ENCODE data around the gene IL1R2. TPM values are rescaled to one million over a fixed set of nuclear protein-coding genes. Genes with fewer than 3 reads are reported as not detected.
A peak's percentile ranks its signal among the peaks of the same experiment; 100 is the strongest.

IL1R2 gene
- total RNA-seq, 4 donors from 2014 or later: 7.1 to 52.4 (median 29.9) TPM

- Histone ChIP-seq H3K4me3 (no peak overlapping the region), H3K36me3 (no peaks in the 10 kb centered on the region), H3K27ac (no peak overlapping the region), H3K27me3 (no peaks in the 10 kb centered on the region), H3K4me1 (peaks cover 4 to 11% (median 6%) of the 10 kb centered on the region in 4 donors), H3K9me3 (no peaks in the 10 kb centered on the region)
- intact Hi-C loops (cut with DNase I; ENCODE audit: low total_unique reads): no loop called here
- 33 to 55% methylated on average over 1 to 4 of the region's 4 CpGs for WGBS, 2 donors (ENCODE audit: low coverage in 1 of 2)
- TF ChIP-seq EP300 (IDR thresholded peaks at IDR 0.05; ENCODE audit: low read depth) (no peak), POLR2A (IDR thresholded peaks at IDR 0.05) (no peak), POLR2AphosphoS5 (IDR thresholded peaks at IDR 0.05) (no peak)
- in situ Hi-C loops (cut with MboI; ENCODE audit: low pct_ligation_motif_present in 1 of 4, low pct_unique_long_range_greater_than_20kb in 1 of 4, low sequenced_read_pairs in 3 of 4): no loop called here
- no peak for DNase-seq
Observed at GRCh38 chr2:101956465-101957438, 35.0 kb upstream of the IL1R2 start.

- TF ChIP-seq POLR2AphosphoS5 (IDR thresholded peaks at IDR 0.05) (no peak), EP300 (IDR thresholded peaks at IDR 0.05; ENCODE audit: low read depth) (no peak), POLR2A (IDR thresholded peaks at IDR 0.05) (no peak), CTCF (IDR thresholded peaks at IDR 0.05) (no peak)
- no peaks in the 10 kb centered on the region for H3K9me3 ChIP-seq
- 0% methylated on average over 2 of the region's 2 CpGs; no CpG with 5 or more reads in 1 of the 2 donors for WGBS, 2 donors (ENCODE audit: low coverage in 1 of 2)
- no peak for DNase-seq
- intact Hi-C loops (cut with DNase I; ENCODE audit: low total_unique reads) (no loop called here), in situ Hi-C loops (cut with MboI; ENCODE audit: low pct_ligation_motif_present in 1 of 4, low pct_unique_long_range_greater_than_20kb in 1 of 4, low sequenced_read_pairs in 3 of 4) (no loop called here)
- H3K4me3 ChIP-seq: no peak overlapping the region
- peak overlapping the region in 1 of 4 donors; percentile 1 for H3K27ac ChIP-seq
- H3K36me3 ChIP-seq: no peaks in the 10 kb centered on the region
- no peaks in the 10 kb centered on the region for H3K27me3 ChIP-seq
- H3K4me1 ChIP-seq: peaks cover 8 to 23% (median 11%) of the 10 kb centered on the region in 4 donors
Observed at GRCh38 chr2:101958061-101958460, 33.7 kb upstream of the IL1R2 start.

- in situ Hi-C loops (cut with MboI; ENCODE audit: low pct_ligation_motif_present in 1 of 4, low pct_unique_long_range_greater_than_20kb in 1 of 4, low sequenced_read_pairs in 3 of 4): no loop called here
- peaks cover 8 to 23% (median 11%) of the 10 kb centered on the region in 4 donors for H3K4me1 ChIP-seq
- WGBS, 2 donors (ENCODE audit: low coverage in 1 of 2): 69 to 73% methylated on average over 5 to 7 of the region's 7 CpGs
- TF ChIP-seq EP300 (IDR thresholded peaks at IDR 0.05; ENCODE audit: low read depth) (no peak), CTCF (IDR thresholded peaks at IDR 0.05) (no peak), POLR2AphosphoS5 (IDR thresholded peaks at IDR 0.05) (no peak), POLR2A (IDR thresholded peaks at IDR 0.05) (no peak)
- H3K4me3 ChIP-seq: no peak overlapping the region
- peak overlapping the region; percentile 67 to 89 (median 81) for H3K27ac ChIP-seq
- H3K27me3 ChIP-seq: no peaks in the 10 kb centered on the region
- no peaks in the 10 kb centered on the region for H3K36me3 ChIP-seq
- no peaks in the 10 kb centered on the region for H3K9me3 ChIP-seq
- no peak for DNase-seq
- intact Hi-C loops (cut with DNase I; ENCODE audit: low total_unique reads): loop anchor here (10.0 kb wide), 1 partner anchor 94 kb away; no protein-coding TSS in a partner anchor
Observed at GRCh38 chr2:101960819-101961337, 30.9 kb upstream of the IL1R2 start.

- no peaks in the 10 kb centered on the region for H3K9me3 ChIP-seq
- TF ChIP-seq POLR2AphosphoS5 (IDR thresholded peaks at IDR 0.05) (peak; percentile 83 to 92 (median 88)), CTCF (IDR thresholded peaks at IDR 0.05) (no peak), POLR2A (IDR thresholded peaks at IDR 0.05) (no peak), EP300 (IDR thresholded peaks at IDR 0.05; ENCODE audit: low read depth) (peak; percentile 73)
- in situ Hi-C loops (cut with MboI; ENCODE audit: low pct_ligation_motif_present in 1 of 4, low pct_unique_long_range_greater_than_20kb in 1 of 4, low sequenced_read_pairs in 3 of 4) (no loop called here), intact Hi-C loops (cut with DNase I; ENCODE audit: low total_unique reads) (loop anchor here (10.0 kb wide), 1 partner anchor 93 kb away; no protein-coding TSS in a partner anchor)
- 51 to 63% methylated on average over 6 to 12 of the region's 12 CpGs for WGBS, 2 donors (ENCODE audit: low coverage in 1 of 2)
- no peaks in the 10 kb centered on the region for H3K27me3 ChIP-seq
- no peak overlapping the region for H3K4me3 ChIP-seq
- H3K36me3 ChIP-seq: no peaks in the 10 kb centered on the region
- peak overlapping the region; percentile 67 to 89 (median 84) for H3K27ac ChIP-seq
- peaks cover 8 to 23% (median 11%) of the 10 kb centered on the region in 4 donors for H3K4me1 ChIP-seq
- DNase-seq: peak; percentile 68
Observed at GRCh38 chr2:101961338-101962191, 30.2 kb upstream of the IL1R2 start.
